ENCODE data around the gene TTLL3. TPM values are rescaled to one million over a fixed set of nuclear protein-coding genes. Genes with fewer than 3 reads are reported as not detected.

TTLL3 gene
- total and polyA plus RNA-seq, 2 donors from 2014 or later = 27.5 to 61.0 TPM

- H3K36me3 ChIP-seq (ENCODE audit: control insufficient read depth in 2 of 3, insufficient read depth in 3 of 3, low read length in 3 of 3) = peaks cover 0 to 2% (median 0%) of the 10 kb centered on the region in 3 donors
- no peaks in the 10 kb centered on the region for H3K9me3 ChIP-seq (ENCODE audit: control insufficient read depth in 2 of 3, insufficient read depth in 1 of 3, low read length in 3 of 3)
- FAIRE-seq (no peak), DNase-seq (no peak)
- H3K27me3 ChIP-seq (ENCODE audit: control insufficient read depth, insufficient read depth, low read length) = no peaks in the 10 kb centered on the region
- TF ChIP-seq CTCF (IDR thresholded peaks at IDR 0.05; ENCODE audit: borderline replicate concordance, extremely low read depth, insufficient read depth) = no peak
- H3K4me3 ChIP-seq (ENCODE audit: low read length in 3 of 3) = no peak overlapping the region
- no peak overlapping the region for H3K27ac ChIP-seq (ENCODE audit: low read depth in 2 of 2, low read length in 2 of 2)
- peaks cover 0 to 2% (median 0%) of the 10 kb centered on the region in 3 donors for H3K4me1 ChIP-seq (ENCODE audit: control insufficient read depth in 2 of 3, insufficient read depth in 2 of 3, low read depth in 1 of 3, low read length in 3 of 3)
- H3K9ac ChIP-seq (ENCODE audit: low read length in 3 of 3) = no peak overlapping the region
- intact Hi-C loops (cut with DNase I) = no loop called here
These were observed 5.9 kb downstream of the TTLL3 start for GRCh38 chr3:9815986-9816385.

GRCh38 chr3:9817436-9817835 is 7.4 kb downstream of the TTLL3 start:
- no peak for TF ChIP-seq CTCF (IDR thresholded peaks at IDR 0.05; ENCODE audit: borderline replicate concordance, extremely low read depth, insufficient read depth)
- DNase-seq = no peak
- Histone ChIP-seq H3K4me3 (ENCODE audit: low read length in 3 of 3) (no peak overlapping the region), H3K4me1 (ENCODE audit: control insufficient read depth in 2 of 3, insufficient read depth in 2 of 3, low read depth in 1 of 3, low read length in 3 of 3) (no peaks in the 10 kb centered on the region), H3K9me3 (ENCODE audit: control insufficient read depth in 2 of 3, insufficient read depth in 1 of 3, low read length in 3 of 3) (no peaks in the 10 kb centered on the region), H3K27me3 (ENCODE audit: control insufficient read depth, insufficient read depth, low read length) (no peaks in the 10 kb centered on the region), H3K36me3 (ENCODE audit: control insufficient read depth in 2 of 3, insufficient read depth in 3 of 3, low read length in 3 of 3) (peaks cover 0 to 2% (median 0%) of the 10 kb centered on the region in 3 donors), H3K27ac (ENCODE audit: low read depth in 2 of 2, low read length in 2 of 2) (no peak overlapping the region), H3K9ac (ENCODE audit: low read length in 3 of 3) (no peak overlapping the region)
- no peak for FAIRE-seq
- intact Hi-C loops (cut with DNase I) = no loop called here

GRCh38 chr3:9818666-9819335 is 8.7 kb downstream of the TTLL3 start:
- no peaks in the 10 kb centered on the region for H3K4me1 ChIP-seq (ENCODE audit: control insufficient read depth in 2 of 3, insufficient read depth in 2 of 3, low read depth in 1 of 3, low read length in 3 of 3)
- H3K27me3 ChIP-seq (ENCODE audit: control insufficient read depth, insufficient read depth, low read length) = no peaks in the 10 kb centered on the region
- H3K27ac ChIP-seq (ENCODE audit: low read depth in 2 of 2, low read length in 2 of 2) = no peak overlapping the region
- no peak for TF ChIP-seq CTCF (IDR thresholded peaks at IDR 0.05; ENCODE audit: borderline replicate concordance, extremely low read depth, insufficient read depth)
- intact Hi-C loops (cut with DNase I) = no loop called here
- FAIRE-seq (no peak), DNase-seq (no peak)
- no peaks in the 10 kb centered on the region for H3K9me3 ChIP-seq (ENCODE audit: control insufficient read depth in 2 of 3, insufficient read depth in 1 of 3, low read length in 3 of 3)
- no peak overlapping the region for H3K4me3 ChIP-seq (ENCODE audit: low read length in 3 of 3)
- no peak overlapping the region for H3K9ac ChIP-seq (ENCODE audit: low read length in 3 of 3)
- no peaks in the 10 kb centered on the region for H3K36me3 ChIP-seq (ENCODE audit: control insufficient read depth in 2 of 3, insufficient read depth in 3 of 3, low read length in 3 of 3)

- Histone ChIP-seq H3K4me3 (ENCODE audit: low read length in 3 of 3) (no peak overlapping the region), H3K36me3 (ENCODE audit: control insufficient read depth in 2 of 3, insufficient read depth in 3 of 3, low read length in 3 of 3) (no peaks in the 10 kb centered on the region), H3K27ac (ENCODE audit: low read depth in 2 of 2, low read length in 2 of 2) (no peak overlapping the region), H3K4me1 (ENCODE audit: control insufficient read depth in 2 of 3, insufficient read depth in 2 of 3, low read depth in 1 of 3, low read length in 3 of 3) (no peaks in the 10 kb centered on the region), H3K27me3 (ENCODE audit: control insufficient read depth, insufficient read depth, low read length) (no peaks in the 10 kb centered on the region), H3K9ac (ENCODE audit: low read length in 3 of 3) (no peak overlapping the region), H3K9me3 (ENCODE audit: control insufficient read depth in 2 of 3, insufficient read depth in 1 of 3, low read length in 3 of 3) (no peaks in the 10 kb centered on the region)
- DNase-seq (no peak), FAIRE-seq (no peak)
- TF ChIP-seq CTCF (IDR thresholded peaks at IDR 0.05; ENCODE audit: borderline replicate concordance, extremely low read depth, insufficient read depth) = no peak
- intact Hi-C loops (cut with DNase I) = no loop called here
These were observed 10.5 kb downstream of the TTLL3 start for GRCh38 chr3:9820543-9820942.

All from kidney (tissue), 14 donors.